Mucosa of stomach (tissue), 1 donor: Measurements from ENCODE around the gene ASCL5.
A peak's percentile ranks its signal among the peaks of the same experiment; 100 is the strongest.

Source experiments
- H3K27me3 ChIP-seq: one replicate; pipeline ENCODE4 v1.7.0; 2013; ENCODE audit warnings: mild to moderate bottlenecking, low read length; ENCODE audit not compliant: control insufficient read depth, insufficient read depth
- H3K36me3 ChIP-seq: one replicate; pipeline ENCODE4 v1.7.0; 2013; ENCODE audit warnings: low read length; ENCODE audit not compliant: control insufficient read depth, insufficient read depth
- H3K4me1 ChIP-seq: one replicate; pipeline ENCODE4 v1.7.0; 2013; ENCODE audit warnings: mild to moderate bottlenecking, low read length; ENCODE audit not compliant: control insufficient read depth, insufficient read depth
- H3K4me3 ChIP-seq: one replicate; pipeline ENCODE4 v1.7.0; 2013; ENCODE audit warnings: low read length
- H3K9ac ChIP-seq: one replicate; pipeline ENCODE4 v1.7.0; 2013; ENCODE audit warnings: mild to moderate bottlenecking, low read length, moderate library complexity
- H3K9me3 ChIP-seq: one replicate; pipeline ENCODE4 v1.7.0; 2013; ENCODE audit warnings: mild to moderate bottlenecking, low read length, moderate library complexity; ENCODE audit not compliant: control insufficient read depth
- donor health status: Pancreatic carcinoma.

ASCL5 gene

GRCh38 chr1:201139306-201139705 lies 12.3 kb upstream of the ASCL5 start:
- H3K4me1 ChIP-seq: peaks cover 24% of the 10 kb centered on the region
- H3K27me3 ChIP-seq: no peaks in the 10 kb centered on the region
- no peak overlapping the region for H3K9ac ChIP-seq
- H3K9me3 ChIP-seq: no peaks in the 10 kb centered on the region
- no peaks in the 10 kb centered on the region for H3K36me3 ChIP-seq
- no peak overlapping the region for H3K4me3 ChIP-seq

GRCh38 chr1:201138311-201138840 lies 11.4 kb upstream of the ASCL5 start:
- Histone ChIP-seq H3K36me3 (no peaks in the 10 kb centered on the region), H3K27me3 (no peaks in the 10 kb centered on the region), H3K4me1 (peaks cover 24% of the 10 kb centered on the region), H3K9ac (no peak overlapping the region), H3K9me3 (no peaks in the 10 kb centered on the region), H3K4me3 (no peak overlapping the region)

DNA sequence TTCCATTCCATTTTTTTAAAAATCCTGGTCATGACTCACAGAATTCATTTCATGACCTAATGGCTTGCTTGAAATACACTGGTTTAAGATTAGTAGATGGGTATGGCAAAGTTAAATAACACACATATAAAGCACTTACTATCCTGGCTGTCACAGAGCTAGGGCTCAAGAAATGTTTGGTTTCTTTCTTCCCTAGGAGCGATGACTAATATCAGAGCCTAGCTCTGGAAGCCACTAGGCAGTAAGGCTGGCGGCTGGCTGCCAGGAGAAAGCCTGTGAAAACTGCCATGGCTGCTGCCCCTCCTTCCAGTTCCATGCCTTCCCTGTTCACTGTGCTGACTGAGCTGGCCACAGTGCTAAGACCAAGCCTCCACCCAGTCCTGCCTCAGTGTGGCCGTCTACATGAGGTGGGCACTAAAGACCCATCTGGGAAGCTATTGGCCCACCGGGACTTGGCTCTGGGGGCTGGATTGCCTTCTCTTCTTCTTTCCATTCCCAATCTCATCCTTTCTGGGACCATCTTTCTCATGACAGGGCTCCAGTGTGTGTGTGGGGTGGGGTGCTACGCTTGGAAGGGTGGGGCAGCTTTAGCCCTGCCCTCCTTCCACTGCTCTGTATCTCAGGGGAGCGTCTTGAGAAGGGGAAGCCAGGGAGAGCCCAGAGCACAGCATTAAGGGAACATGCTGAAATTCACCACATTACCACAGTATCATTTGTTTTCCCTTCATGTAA lies 10.8 kb upstream of the ASCL5 start:
- H3K9ac ChIP-seq: no peak overlapping the region
- no peaks in the 10 kb centered on the region for H3K36me3 ChIP-seq
- no peaks in the 10 kb centered on the region for H3K9me3 ChIP-seq
- no peaks in the 10 kb centered on the region for H3K27me3 ChIP-seq
- H3K4me1 ChIP-seq: peaks cover 24% of the 10 kb centered on the region
- no peak overlapping the region for H3K4me3 ChIP-seq

DNA sequence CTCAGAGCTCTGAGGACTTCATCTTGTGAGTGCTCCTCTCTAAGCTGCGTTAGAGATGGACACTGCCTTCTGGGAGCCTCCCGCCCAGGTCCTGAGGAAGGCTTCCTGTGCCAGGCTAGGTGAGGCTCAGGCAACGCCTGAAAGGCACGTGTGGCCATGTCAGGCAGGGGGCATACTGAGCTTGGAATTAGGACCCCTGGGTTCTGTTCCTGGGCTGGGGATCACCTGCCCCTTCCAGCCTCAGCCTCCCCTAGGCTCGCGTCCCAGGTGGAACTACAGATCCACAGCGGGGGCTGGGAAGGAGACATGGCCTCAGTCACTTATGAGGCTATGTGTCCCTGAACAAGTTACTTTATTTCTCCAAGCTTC lies 10.0 kb upstream of the ASCL5 start:
- H3K4me3 ChIP-seq: no peak overlapping the region
- no peaks in the 10 kb centered on the region for H3K27me3 ChIP-seq
- H3K36me3 ChIP-seq: no peaks in the 10 kb centered on the region
- H3K4me1 ChIP-seq: peaks cover 24% of the 10 kb centered on the region
- no peak overlapping the region for H3K9ac ChIP-seq
- H3K9me3 ChIP-seq: no peaks in the 10 kb centered on the region

DNA sequence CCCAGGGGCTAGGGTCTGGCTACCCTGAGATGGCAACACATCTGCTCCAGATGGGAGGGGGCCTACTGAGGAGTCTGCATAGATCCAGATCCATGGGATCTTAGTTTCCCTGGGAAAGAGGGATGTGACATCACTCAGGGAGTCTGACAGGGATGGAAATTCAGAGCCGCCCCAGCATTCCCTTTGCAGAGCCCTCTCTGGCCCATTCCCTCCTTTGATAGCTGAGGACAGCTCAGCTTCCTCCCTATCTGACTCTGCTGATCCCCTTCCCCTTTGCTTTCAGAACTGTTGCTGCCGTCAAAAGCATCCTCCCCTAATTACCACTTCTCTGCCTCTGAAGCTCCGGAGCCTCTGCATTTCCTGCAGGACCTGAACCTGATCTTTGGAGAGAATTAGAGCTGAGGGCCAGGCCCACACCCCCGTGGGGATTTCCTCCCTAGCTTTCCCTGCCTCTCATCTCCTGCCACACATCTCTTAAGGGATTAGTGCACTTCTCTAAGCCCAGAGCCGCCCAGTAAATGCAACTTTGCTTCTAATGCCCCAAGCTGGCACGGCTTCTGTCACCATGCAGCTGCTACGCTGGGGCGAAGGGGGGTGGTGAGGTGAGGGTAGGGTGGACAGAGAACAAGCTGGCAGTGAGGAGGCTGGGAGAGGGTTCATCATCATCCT lies 9.5 kb upstream of the ASCL5 start:
- Histone ChIP-seq H3K4me1 (peaks cover 24% of the 10 kb centered on the region), H3K9me3 (no peaks in the 10 kb centered on the region), H3K27me3 (no peaks in the 10 kb centered on the region), H3K36me3 (no peaks in the 10 kb centered on the region), H3K4me3 (no peak overlapping the region), H3K9ac (no peak overlapping the region)

GRCh38 chr1:201134405-201134804 lies 7.4 kb upstream of the ASCL5 start:
- no peaks in the 10 kb centered on the region for H3K36me3 ChIP-seq
- no peak overlapping the region for H3K9ac ChIP-seq
- H3K4me3 ChIP-seq: no peak overlapping the region
- H3K27me3 ChIP-seq: no peaks in the 10 kb centered on the region
- H3K4me1 ChIP-seq: peaks cover 24% of the 10 kb centered on the region
- H3K9me3 ChIP-seq: no peaks in the 10 kb centered on the region

DNA sequence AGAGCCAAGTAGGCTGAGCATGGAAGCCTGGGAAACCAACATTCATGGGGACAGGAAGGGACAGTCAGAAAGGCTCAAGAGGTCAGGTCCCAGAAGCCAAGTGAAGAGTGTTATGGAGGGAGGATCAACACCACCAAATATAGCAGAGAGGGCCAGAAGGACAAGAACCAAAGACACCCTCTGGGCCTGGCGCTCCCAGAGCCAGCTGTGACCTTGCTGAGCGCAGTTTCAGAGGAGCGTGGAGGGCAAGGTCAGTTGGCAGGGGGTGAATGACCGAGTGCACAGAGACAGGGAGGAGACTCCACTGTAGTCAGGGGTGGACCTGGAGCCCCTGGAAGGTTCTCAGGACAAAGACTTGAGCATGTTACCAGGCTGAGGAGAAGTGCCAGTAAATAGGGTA lies 4.4 kb upstream of the ASCL5 start:
- no peak overlapping the region for H3K4me3 ChIP-seq
- H3K4me1 ChIP-seq: peaks cover 13% of the 10 kb centered on the region
- H3K27me3 ChIP-seq: no peaks in the 10 kb centered on the region
- no peaks in the 10 kb centered on the region for H3K36me3 ChIP-seq
- H3K9me3 ChIP-seq: no peaks in the 10 kb centered on the region
- H3K9ac ChIP-seq: no peak overlapping the region

- no peak overlapping the region for H3K4me3 ChIP-seq
- H3K9ac ChIP-seq: no peak overlapping the region
- no peaks in the 10 kb centered on the region for H3K36me3 ChIP-seq
- peaks cover 16% of the 10 kb centered on the region for H3K4me1 ChIP-seq
- H3K9me3 ChIP-seq: no peaks in the 10 kb centered on the region
- peaks cover 15% of the 10 kb centered on the region for H3K27me3 ChIP-seq
These were observed 2.0 kb upstream of the ASCL5 start for GRCh38 chr1:201128962-201129361.

DNA sequence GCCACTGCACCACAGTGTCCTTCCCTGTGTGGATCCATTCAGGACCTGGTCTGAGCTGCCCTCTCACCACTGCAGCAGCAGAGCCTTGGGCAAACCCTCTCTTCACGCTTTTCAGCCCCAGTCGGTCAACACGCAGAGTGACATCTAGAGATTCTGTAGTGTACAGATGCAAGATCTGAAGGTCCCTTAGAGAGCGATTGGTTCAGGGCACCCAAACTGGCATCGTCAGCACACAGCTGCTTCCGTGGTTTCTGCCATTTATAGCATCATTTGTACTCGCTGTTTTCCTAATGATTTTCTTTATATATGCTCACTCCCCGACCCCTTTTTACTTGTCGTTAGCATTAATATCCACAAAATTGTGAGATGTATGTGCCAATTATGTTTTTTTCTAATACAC lies 1.5 kb upstream of the ASCL5 start:
- no peaks in the 10 kb centered on the region for H3K9me3 ChIP-seq
- H3K4me1 ChIP-seq: peaks cover 16% of the 10 kb centered on the region
- H3K36me3 ChIP-seq: no peaks in the 10 kb centered on the region

GRCh38 chr1:201127755-201128455 lies 921 bp upstream of the ASCL5 start:
- Histone ChIP-seq H3K9ac (no peak overlapping the region), H3K36me3 (no peaks in the 10 kb centered on the region), H3K9me3 (no peaks in the 10 kb centered on the region), H3K27me3 (peaks cover 19% of the 10 kb centered on the region), H3K4me1 (peaks cover 16% of the 10 kb centered on the region), H3K4me3 (no peak overlapping the region)

More for the DNA sequence above, 1.5 kb upstream of the ASCL5 start:
- no peak overlapping the region for H3K9ac ChIP-seq
- peaks cover 19% of the 10 kb centered on the region for H3K27me3 ChIP-seq
- H3K4me3 ChIP-seq: no peak overlapping the region

- H3K27me3 ChIP-seq: peaks cover 19% of the 10 kb centered on the region
- H3K4me1 ChIP-seq: peaks cover 16% of the 10 kb centered on the region
- no peak overlapping the region for H3K4me3 ChIP-seq
- H3K9ac ChIP-seq: peak overlapping the region; percentile 31
- no peaks in the 10 kb centered on the region for H3K9me3 ChIP-seq
- no peaks in the 10 kb centered on the region for H3K36me3 ChIP-seq
These were observed 537 bp downstream of the ASCL5 start for GRCh38 chr1:201126463-201126831.

DNA sequence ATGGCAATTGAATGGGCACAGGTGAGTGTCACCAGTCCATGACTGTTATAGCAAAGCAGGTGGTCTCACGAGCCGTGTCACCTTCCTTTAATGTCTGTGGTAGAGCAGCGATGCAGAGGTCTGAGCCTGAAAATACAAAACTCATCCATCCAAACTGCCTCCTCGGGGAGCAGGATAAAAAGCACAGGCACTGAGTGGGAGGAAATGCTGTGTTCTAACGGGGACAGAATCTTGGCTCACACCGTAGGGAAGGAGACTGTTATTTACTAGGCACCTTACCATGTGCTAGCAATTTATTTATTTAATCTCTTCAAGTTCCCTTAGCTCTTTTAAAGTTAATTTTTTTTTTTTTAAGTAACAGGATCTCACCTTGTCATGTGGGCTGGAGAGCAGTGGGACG lies 1.2 kb downstream of the ASCL5 start:
- H3K9ac ChIP-seq: no peak overlapping the region
- peaks cover 16% of the 10 kb centered on the region for H3K4me1 ChIP-seq
- H3K36me3 ChIP-seq: no peaks in the 10 kb centered on the region
- H3K9me3 ChIP-seq: no peaks in the 10 kb centered on the region
- no peak overlapping the region for H3K4me3 ChIP-seq
- H3K27me3 ChIP-seq: peaks cover 24% of the 10 kb centered on the region
